ENCODE measurements around the gene IARS1.

The IARS1 gene

DNA sequence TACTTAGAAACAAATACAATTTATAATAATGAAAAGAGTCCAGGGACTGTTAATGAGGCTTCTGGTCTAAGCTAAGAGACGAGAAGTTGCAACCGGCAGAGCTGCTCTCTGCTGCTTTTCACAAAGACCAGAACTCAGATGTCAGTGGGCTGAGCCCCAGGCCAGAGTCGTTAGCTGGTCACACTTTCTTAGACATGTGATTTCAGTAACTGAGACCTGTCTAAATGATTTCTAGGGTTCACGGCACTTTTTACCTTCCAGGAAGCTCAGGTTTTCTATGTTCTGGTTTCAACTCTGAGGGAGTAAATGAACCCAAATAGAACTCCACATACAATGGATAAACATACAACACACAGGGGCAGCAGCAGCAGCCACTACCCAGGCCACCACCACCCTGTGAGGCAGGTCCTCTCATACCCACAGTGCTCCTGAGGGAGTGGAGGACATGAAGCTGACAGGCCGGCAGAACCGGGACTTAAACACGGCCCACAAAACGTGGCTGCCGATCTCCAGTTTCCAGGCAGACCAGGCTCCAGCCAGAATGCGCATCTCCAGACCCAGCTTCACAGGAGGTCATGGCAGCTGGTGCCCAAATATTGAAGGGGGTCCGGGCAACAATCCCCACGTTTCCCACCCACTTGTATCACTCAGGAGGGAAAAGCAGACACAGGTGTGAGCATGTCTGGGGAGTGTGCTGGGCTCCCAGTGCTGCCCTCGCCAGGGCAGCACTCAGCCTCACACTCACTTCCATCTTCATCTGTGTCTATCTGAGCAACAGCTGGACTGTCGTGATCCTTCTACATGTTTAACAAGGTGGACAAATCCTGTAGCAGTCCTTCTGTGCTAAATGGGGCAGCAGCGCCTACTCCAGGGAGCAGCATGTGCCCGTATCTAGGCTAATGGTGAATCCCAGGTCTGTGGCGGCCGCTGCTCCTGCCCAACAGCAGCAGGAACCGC is 38.8 kb downstream of the IARS1 start:
- Histone ChIP-seq H3K4me3 (no peak overlapping the region), H3K27ac (no peak overlapping the region)

DNA sequence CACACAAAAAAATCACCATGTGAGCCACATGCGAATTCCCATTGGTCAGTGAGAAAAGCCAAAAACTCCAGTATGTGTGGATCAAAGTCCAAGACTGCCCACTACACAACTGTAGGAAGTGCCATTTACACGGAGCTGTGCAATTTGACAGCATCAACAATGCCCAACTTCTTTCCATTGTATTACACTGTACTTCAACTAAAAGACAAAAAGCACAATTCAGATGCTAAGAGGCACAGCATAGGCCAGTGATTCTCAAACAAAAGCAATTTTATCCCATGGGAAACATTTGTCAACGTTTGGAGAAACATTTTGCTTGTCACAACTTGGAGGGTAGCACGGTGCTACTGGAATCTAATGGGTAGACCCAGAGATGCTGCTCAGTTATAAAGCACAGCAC is 39.8 kb downstream of the IARS1 start:
- Histone ChIP-seq H3K4me3 (no peak overlapping the region), H3K27ac (no peak overlapping the region)

DNA sequence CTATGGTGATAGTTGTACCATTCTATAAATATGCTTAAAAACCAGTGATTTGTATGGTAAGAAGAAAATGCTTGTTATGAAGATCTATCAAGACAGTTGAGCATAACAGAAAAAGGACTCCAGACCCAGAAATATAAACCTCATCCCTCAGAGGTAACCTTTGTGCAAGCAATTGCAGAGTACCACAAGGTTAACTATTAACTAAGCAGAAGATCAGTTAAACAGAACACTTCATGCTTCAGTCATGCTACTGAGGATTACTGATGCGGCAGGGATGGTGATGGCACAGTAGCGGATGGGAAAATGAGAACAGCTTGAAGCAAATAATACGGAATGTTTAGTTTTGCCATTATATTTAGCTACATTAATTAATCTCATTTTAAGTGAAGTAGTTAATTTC is 45.5 kb downstream of the IARS1 start:
- Histone ChIP-seq H3K4me3 (no peak overlapping the region), H3K27ac (no peak overlapping the region)

DNA sequence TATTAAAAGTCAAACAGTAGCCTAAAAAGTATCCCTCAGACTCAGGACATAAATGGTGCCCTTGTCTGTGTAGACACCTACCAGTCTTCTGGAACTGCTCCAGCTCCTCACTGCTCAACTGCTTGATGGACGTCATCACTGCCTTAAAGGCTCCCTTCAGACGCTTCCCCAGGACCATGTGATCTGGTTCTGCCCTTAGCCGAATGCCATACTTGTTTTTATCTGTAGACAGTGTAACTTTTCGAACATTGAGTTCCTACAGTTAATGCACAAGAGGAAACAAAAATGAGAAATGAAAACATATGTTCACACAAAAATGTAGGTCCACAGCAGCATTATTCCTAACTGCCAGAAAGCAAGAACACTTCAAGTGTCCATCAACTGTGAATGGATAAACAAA is 46.2 kb downstream of the IARS1 start:
- peak overlapping the region in 1 of 21 experiments; percentile 21 for H3K27ac ChIP-seq
- no peak overlapping the region for H3K4me3 ChIP-seq

DNA sequence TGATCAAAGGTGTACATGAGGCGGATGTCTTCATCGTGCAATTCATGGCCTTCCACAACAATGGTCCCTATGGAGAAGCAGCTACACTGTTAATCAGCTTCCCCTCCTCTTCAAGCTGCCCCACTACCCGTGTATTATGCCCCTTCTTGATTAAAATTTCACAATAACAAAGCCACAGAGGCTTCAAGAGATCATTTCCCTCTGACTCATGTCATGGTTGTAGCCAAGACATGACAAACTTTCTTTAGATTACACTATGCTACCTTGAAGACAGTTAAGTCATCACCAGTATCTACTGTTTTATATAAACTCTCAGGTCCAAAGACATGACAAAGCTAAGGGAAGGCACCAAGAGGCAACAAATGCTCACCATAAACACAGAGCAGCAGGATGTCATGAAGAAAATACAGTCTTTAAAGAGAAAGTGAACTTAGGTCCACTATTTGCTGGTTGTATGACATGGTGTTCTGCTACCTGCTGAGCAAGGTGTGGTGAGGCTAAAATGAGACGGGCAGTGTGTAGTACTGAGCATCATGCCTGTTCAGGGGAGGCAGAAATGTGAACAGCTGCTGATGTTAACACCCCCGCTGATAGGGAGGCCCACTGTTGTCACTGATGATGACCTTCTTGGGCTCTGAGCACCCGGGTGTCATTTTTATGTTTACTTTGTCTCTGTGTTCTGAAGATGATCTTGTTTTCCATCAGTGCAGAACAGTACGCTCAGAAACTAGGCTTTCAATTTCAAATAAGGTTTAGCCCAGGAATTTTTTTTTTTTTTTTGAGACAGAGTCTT is 48.3 kb downstream of the IARS1 start:
- Histone ChIP-seq H3K27ac (peak overlapping the region in 3 of 21 experiments; percentile 13 to 57 (median 22)), H3K4me3 (no peak overlapping the region)
